Measurements from ENCODE around the gene NRBP1.

The NRBP1 gene

GRCh38 chr2:27446057-27446456 lies 17.6 kb downstream of the NRBP1 start:
- no peak for TF ChIP-seq CTCF (IDR thresholded peaks at IDR 0.05; ENCODE audit: control extremely low read depth, extremely low read depth, low read depth, missing control alignments)
- ChIA-PET CTCF (interaction anchor here (1.1 to 1.6 kb wide), 3 partner anchors 15 to 237 kb away, joined by 3 to 8 read pairs (median 3); no protein-coding TSS in a partner anchor), POLR2A (no interaction called here)
- DNase-seq (ENCODE audit: extremely low spot score) = no peak

GRCh38 chr2:27448381-27448780 lies 19.9 kb downstream of the NRBP1 start:
- ChIA-PET CTCF (interaction anchor here (1.2 to 3.2 kb wide), 5 partner anchors 9 to 145 kb away, joined by 3 to 19 read pairs (median 4); partner anchors contain the start of gene NRBP1), POLR2A (no interaction called here)
- DNase-seq (ENCODE audit: extremely low spot score) = no peak
- TF ChIP-seq CTCF (IDR thresholded peaks at IDR 0.05; ENCODE audit: control extremely low read depth, extremely low read depth, low read depth, missing control alignments) = no peak

GRCh38 chr2:27451095-27451494 lies 22.7 kb downstream of the NRBP1 start:
- no peak for DNase-seq (ENCODE audit: extremely low spot score)
- ChIA-PET CTCF (no interaction called here), POLR2A (no interaction called here)
- TF ChIP-seq CTCF (IDR thresholded peaks at IDR 0.05; ENCODE audit: control extremely low read depth, extremely low read depth, low read depth, missing control alignments) = no peak

- ChIA-PET POLR2A (no interaction called here), CTCF (interaction anchor here (1.0 to 1.4 kb wide), 3 partner anchors 9 to 26 kb away, joined by 3 to 7 read pairs (median 3); no protein-coding TSS in a partner anchor)
- no peak for DNase-seq (ENCODE audit: extremely low spot score)
- no peak for TF ChIP-seq CTCF (IDR thresholded peaks at IDR 0.05; ENCODE audit: control extremely low read depth, extremely low read depth, low read depth, missing control alignments)
Observed at GRCh38 chr2:27453968-27454367, 25.5 kb downstream of the NRBP1 start.

- no peak for DNase-seq (ENCODE audit: extremely low spot score)
- no peak for TF ChIP-seq CTCF (IDR thresholded peaks at IDR 0.05; ENCODE audit: control extremely low read depth, extremely low read depth, low read depth, missing control alignments)
- POLR2A ChIA-PET = no interaction called here
- CTCF ChIA-PET = interaction anchor here (0.7 to 1.4 kb wide), 3 partner anchors 17 to 222 kb away, joined by 3 read pairs; no protein-coding TSS in a partner anchor
Observed at GRCh38 chr2:27461118-27461517, 32.7 kb downstream of the NRBP1 start.

- POLR2A ChIA-PET = no interaction called here
- CTCF ChIA-PET = interaction anchor here (1.6 kb wide), 1 partner anchor 11 kb away, joined by 7 read pairs; no protein-coding TSS in a partner anchor
- no peak for TF ChIP-seq CTCF (IDR thresholded peaks at IDR 0.05; ENCODE audit: control extremely low read depth, extremely low read depth, low read depth, missing control alignments)
- no peak for DNase-seq (ENCODE audit: extremely low spot score)
Observed at GRCh38 chr2:27464443-27464842, 36.0 kb downstream of the NRBP1 start.
